Rectal smooth muscle tissue (tissue), 1 donor: ENCODE measurements around the gene SCIMP.
"Not testable (repeated sequence)": the region's sequence is repeated elsewhere in the genome, so short reads cannot be mapped to it uniquely, and the experiment has no call there.

ENCODE experiments used
- H3K27ac ChIP-seq: one replicate; pipeline ENCODE4 v1.7.0; 2013; ENCODE audit warnings: low read depth, low read length, inconsistent platforms
- H3K27me3 ChIP-seq: one replicate; pipeline ENCODE4 v1.7.0; 2013; ENCODE audit warnings: low read length; ENCODE audit not compliant: control insufficient read depth, insufficient read depth
- H3K36me3 ChIP-seq: one replicate; pipeline ENCODE4 v1.7.0; 2013; ENCODE audit warnings: low read length; ENCODE audit not compliant: control insufficient read depth, insufficient read depth
- H3K4me1 ChIP-seq: one replicate; pipeline ENCODE4 v1.7.0; 2013; ENCODE audit warnings: low read length; ENCODE audit not compliant: control insufficient read depth, insufficient read depth
- H3K4me3 ChIP-seq: one replicate; pipeline ENCODE4 v1.7.0; 2013; ENCODE audit warnings: low read length
- H3K9ac ChIP-seq: one replicate; pipeline ENCODE4 v1.7.0; 2013; ENCODE audit warnings: low read length

Gene SCIMP

GRCh38 chr17:5226940-5227878 lies 7.5 kb downstream of the SCIMP start:
- H3K27ac ChIP-seq: no peak overlapping the region
- no peak overlapping the region for H3K4me3 ChIP-seq
- H3K27me3 ChIP-seq: no peaks in the 10 kb centered on the region
- no peaks in the 10 kb centered on the region for H3K4me1 ChIP-seq
- H3K9ac ChIP-seq: no peak overlapping the region
- H3K36me3 ChIP-seq: peaks cover 2% of the 10 kb centered on the region

DNA sequence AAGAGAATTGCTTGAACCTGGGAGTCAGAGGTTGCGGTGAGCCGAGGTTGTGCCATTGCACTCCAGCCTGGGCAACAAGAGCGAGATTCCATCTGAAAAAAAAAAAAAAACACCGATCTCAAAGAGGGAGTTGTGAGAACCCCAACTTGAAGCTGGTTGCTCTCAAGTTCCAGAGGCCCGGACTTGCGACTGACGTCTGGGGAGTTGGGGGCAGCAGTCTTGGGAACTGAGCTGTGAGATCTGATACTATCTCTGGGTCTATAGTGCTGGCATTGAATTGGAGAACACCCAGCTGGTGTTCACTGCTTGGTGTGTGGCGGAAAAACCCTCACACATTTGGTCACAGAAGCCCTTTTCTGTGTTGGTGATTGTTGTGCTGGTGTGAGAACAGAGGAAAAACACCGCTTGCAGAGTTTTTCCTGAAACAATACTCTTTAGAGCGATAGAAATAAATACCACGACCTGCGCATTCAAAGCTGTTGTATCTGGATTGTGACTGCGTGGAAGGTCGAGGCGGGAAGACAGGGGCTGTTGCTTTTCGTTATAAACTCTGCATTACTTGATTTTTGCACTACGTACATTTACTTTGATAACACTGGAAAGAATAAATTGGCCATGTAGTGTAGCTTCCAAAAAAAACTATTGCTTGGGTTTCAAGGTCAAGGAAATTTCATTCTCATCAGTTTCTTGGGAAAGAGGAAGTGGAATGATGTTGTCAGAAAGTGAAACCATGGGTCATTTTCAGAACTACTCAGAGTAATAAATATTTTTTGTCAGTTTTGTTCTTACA lies 8.8 kb downstream of the SCIMP start:
- Histone ChIP-seq H3K9ac (no peak overlapping the region), H3K27me3 (no peaks in the 10 kb centered on the region), H3K4me3 (no peak overlapping the region), H3K36me3 (peaks cover 2% of the 10 kb centered on the region), H3K4me1 (no peaks in the 10 kb centered on the region), H3K27ac (no peak overlapping the region)

DNA sequence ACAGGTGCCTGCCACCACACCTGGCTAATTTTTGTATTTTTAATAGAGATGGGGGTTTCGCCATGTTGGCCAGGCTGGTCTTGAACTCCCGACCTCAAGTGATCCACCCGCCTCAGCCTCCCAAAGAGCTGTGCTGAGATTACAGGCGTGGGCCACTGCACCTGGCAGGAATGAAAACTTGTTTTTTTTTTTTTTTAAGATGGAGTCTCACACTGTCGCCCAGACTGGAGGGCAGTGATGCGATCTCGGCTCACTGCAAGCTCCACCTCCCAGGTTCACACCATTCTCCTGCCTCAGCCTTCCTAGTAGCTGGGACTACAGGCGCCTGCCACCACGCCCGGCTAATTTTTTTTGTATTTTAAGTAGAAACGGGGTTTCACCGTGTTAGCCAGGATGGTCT lies 12.7 kb downstream of the SCIMP start:
- not testable (repeated sequence) for H3K27me3 ChIP-seq, H3K27ac ChIP-seq, H3K9ac ChIP-seq, H3K4me1 ChIP-seq, H3K36me3 ChIP-seq, H3K4me3 ChIP-seq

DNA sequence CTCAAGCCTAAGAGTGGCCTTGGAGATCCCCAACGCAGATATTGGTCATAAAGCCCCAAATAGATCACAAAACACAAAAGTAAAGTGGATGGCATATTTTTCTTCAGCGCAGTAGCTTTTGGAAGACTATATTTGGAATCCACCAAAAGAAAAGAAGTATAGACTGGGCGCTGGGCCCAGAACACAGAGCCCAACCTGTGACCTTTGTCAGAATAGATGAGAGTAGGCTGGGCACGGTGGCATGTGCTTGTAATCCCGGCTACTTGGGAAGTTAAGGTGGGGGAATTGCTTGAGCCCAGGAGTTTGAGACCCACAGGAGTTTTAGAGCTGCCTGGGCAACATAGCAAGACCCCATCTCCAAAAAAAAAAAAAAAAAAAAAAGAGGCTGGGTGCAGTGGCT lies 14.6 kb downstream of the SCIMP start:
- Histone ChIP-seq H3K9ac (no peak overlapping the region), H3K4me1 (no peaks in the 10 kb centered on the region), H3K4me3 (no peak overlapping the region), H3K27me3 (no peaks in the 10 kb centered on the region), H3K27ac (no peak overlapping the region), H3K36me3 (peaks cover 2% of the 10 kb centered on the region)

GRCh38 chr17:5219536-5219935 lies 15.1 kb downstream of the SCIMP start:
- no peak overlapping the region for H3K9ac ChIP-seq
- no peak overlapping the region for H3K4me3 ChIP-seq
- H3K27me3 ChIP-seq: no peaks in the 10 kb centered on the region
- no peaks in the 10 kb centered on the region for H3K36me3 ChIP-seq
- H3K27ac ChIP-seq: no peak overlapping the region
- no peaks in the 10 kb centered on the region for H3K4me1 ChIP-seq

GRCh38 chr17:5217562-5217961 lies 17.1 kb downstream of the SCIMP start:
- H3K9ac ChIP-seq, H3K4me3 ChIP-seq, H3K4me1 ChIP-seq, H3K27ac ChIP-seq, H3K36me3 ChIP-seq, H3K27me3 ChIP-seq: not testable (repeated sequence)

DNA sequence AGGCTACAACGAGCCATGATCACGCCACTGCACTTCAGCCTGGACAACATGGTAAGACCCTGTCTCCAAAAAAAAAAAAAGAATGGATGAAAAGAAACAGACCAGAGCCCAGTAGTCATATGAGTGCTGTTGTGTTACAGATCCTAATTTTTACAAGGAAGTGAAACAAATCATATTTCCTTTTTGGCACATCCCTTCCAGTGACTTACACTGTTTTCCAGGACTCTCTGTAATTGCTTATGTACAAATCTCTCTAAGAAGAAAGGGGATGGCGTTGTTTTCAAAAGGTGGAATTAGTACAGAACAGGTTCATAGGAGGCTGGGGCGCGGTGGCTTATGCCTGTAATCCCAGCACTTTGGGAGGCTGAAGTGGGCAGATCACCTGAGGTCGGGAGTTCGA lies 23.2 kb downstream of the SCIMP start:
- H3K4me1 ChIP-seq: no peaks in the 10 kb centered on the region
- H3K27me3 ChIP-seq: no peaks in the 10 kb centered on the region
- H3K4me3 ChIP-seq: no peak overlapping the region
- no peak overlapping the region for H3K27ac ChIP-seq
- peaks cover 3% of the 10 kb centered on the region for H3K36me3 ChIP-seq
- no peak overlapping the region for H3K9ac ChIP-seq

DNA sequence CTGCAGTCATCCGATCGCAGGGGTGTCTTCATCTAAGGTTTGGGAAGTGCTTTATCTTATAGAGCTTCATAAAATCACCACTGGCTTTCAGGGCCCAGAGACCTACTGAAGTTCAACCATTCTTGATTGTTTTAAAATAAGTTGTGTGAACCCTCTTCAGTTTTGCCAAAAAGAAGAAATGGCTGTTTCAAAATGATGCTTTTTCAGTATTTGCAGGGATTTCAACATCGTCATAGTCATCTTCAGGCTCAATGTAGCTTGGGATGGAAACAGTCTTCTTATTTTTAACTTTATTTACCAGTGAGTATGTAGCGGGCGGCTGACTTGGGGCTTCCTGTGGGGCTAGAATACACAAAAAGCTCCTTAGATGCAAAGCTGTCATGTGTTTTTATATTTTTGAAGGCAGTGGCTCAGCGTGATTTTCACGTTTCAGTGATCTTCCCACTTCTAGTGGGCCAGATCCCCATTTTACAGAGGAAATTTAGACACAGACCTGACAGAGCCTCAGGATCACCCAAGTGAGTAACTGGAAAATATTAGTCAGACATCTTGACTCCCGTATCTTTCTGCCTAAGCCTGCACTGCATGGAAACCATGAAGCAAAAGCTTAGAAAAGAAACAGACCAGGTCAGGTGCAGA lies 23.9 kb downstream of the SCIMP start:
- Histone ChIP-seq H3K4me3 (no peak overlapping the region), H3K27ac (no peak overlapping the region), H3K4me1 (no peaks in the 10 kb centered on the region), H3K36me3 (peaks cover 3% of the 10 kb centered on the region), H3K27me3 (no peaks in the 10 kb centered on the region), H3K9ac (no peak overlapping the region)

DNA sequence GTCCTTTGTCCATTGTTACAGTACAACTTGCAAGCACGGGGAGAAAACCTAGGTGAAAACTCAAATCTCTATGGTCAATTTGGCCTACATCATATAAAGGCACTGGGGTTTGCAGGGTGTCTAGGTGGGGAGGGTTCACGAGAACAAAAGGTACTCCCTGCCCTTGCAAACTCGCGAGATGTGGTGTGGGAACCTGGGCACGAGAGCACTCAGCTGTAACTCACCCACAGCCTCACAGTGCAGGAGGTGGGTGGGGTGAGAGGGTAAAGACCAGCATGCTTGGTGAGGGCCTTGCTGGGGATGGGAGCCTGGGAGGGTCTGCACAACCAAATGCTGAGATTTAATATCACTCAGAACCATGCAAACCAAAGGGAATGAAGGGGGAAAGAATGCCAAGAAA lies 24.6 kb downstream of the SCIMP start:
- Histone ChIP-seq H3K4me3 (no peak overlapping the region), H3K36me3 (peaks cover 3% of the 10 kb centered on the region), H3K9ac (no peak overlapping the region), H3K27me3 (no peaks in the 10 kb centered on the region), H3K27ac (no peak overlapping the region), H3K4me1 (no peaks in the 10 kb centered on the region)

DNA sequence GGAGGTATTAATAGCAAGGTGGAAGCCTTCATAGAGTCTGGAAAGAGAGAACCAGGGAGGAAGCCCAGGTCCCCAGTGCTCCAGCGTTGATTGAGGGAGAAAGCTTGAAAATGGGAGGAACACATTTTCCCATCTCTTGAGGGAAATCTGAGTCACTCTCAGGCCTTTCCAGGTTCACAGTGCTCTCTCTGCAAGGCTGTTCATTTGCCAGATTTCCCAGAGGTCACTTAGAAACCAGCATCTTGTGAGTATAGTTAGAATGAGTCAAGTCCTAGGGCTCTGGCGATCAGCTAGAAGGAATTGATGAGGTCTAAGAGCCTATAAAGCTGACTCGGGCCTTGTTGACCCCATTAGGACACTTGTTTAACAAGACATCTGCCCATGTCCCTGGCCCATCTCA lies 25.3 kb downstream of the SCIMP start:
- H3K27me3 ChIP-seq: no peaks in the 10 kb centered on the region
- no peak overlapping the region for H3K9ac ChIP-seq
- H3K27ac ChIP-seq: no peak overlapping the region
- H3K36me3 ChIP-seq: peaks cover 3% of the 10 kb centered on the region
- no peaks in the 10 kb centered on the region for H3K4me1 ChIP-seq
- H3K4me3 ChIP-seq: no peak overlapping the region

- no peaks in the 10 kb centered on the region for H3K4me1 ChIP-seq
- no peak overlapping the region for H3K4me3 ChIP-seq
- no peak overlapping the region for H3K9ac ChIP-seq
- no peaks in the 10 kb centered on the region for H3K27me3 ChIP-seq
- no peak overlapping the region for H3K27ac ChIP-seq
- no peaks in the 10 kb centered on the region for H3K36me3 ChIP-seq
Observed at GRCh38 chr17:5203908-5204294, 30.8 kb downstream of the SCIMP start.

DNA sequence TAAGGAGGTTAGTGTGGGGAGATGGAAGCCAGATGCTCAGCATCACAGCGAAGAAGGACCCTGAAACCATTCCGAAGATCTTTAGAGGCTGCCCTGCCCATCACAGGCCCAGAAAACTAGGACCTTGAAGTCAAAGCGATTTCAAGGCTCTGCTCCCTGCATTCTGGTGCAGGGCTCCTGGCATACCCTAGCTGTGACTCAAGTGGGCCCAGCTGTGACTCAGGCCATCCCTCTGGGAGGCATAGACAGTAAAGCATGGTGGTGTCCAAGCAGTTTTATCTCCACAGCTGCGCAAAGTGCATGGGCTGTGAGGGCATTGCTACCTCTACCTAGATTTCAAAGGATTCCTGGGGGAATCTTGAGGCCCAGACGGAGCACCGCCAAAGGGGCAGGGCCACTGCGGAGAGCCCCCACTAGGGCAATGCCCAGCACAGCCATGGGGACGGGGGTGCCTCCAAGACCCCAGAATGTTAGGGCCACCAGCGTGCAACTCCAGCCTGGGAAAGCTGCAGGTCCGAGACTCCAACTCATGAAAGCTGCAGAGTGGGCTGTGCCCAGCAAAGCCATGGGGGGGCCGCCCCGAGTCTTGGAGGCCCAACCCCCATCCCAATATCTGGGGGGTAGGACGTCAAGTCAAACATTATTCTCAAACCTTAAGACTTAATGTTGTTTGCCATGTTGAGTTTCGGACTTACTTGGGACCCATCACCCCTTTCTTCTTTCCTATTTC lies 31.3 kb downstream of the SCIMP start:
- no peak overlapping the region for H3K27ac ChIP-seq
- H3K4me1 ChIP-seq: no peaks in the 10 kb centered on the region
- no peaks in the 10 kb centered on the region for H3K36me3 ChIP-seq
- H3K9ac ChIP-seq: no peak overlapping the region
- no peaks in the 10 kb centered on the region for H3K27me3 ChIP-seq
- no peak overlapping the region for H3K4me3 ChIP-seq
